GM13976 (cell line): ENCODE measurements around the gene NR6A1.

Experiments
- DNase-seq: peaks from one replicate; pipeline ENCODE4 v3.0.0; 2012; ENCODE audit warnings: low spot score
- in situ Hi-C: fragments of 300-500 bp; cut with MboI; formaldehyde crosslinking; loops from one replicate; pipeline ENCODE4 v1.12.0; 2022; ENCODE audit warnings: low sequenced_read_pairs, mixed read lengths, inconsistent platforms; ENCODE audit not compliant: unreplicated experiment
- TF ChIP-seq, protein P1 (sequence below): IDR thresholded peaks from 2 replicates; pipeline ENCODE4 v1.5.1; 2012; ENCODE audit warnings: borderline replicate concordance, mild to moderate bottlenecking; ENCODE audit not compliant: insufficient read depth; ENCODE audit errors: extremely low read depth, missing control alignments, control extremely low read depth

NR6A1 gene

DNA sequence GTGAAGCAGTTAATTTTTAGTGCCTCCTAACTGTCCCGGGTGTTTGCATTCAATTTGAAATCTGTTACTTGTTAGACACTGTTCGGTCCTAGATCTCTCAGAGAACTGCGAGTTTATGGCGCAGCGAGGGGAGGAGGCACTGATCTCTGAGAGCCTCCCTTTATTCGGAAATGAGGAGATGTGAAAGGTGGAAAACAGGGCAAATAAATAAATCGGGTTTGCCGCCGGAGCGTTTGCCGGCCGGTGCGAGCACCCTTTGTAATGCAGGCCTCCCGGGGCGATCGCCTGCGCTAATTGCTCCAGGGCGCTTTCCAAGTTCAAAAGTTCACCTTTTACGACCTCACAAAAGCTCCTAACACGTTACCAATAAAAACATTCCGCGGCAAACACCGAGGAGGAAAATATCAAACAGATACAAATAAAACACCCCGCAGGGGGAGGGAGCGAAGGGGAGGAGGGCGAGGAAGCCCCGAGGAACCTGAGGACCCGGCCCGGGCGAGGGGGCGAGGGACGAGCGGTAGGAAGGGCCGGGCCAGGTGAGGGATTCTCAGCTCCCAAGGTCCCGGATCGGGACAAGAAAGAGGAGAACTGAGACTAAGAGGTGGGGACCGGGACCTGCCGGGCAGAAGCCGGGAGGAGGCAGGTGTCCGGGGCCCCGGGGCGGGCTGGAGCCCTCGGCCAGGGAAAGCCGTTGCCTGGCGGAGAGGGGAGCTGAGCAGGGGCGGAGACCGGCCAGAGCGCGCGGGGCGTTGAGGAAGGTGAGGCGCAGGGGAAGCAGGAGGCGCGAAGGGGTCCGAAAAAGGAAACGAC, 1.4 kb downstream of the NR6A1 start:
- peak; percentile 57 for DNase-seq
- in situ Hi-C loops: loop anchor here (5.0 kb wide), 1 partner anchor 78 kb away; no protein-coding TSS in a partner anchor
- TF ChIP-seq, protein P1, sequence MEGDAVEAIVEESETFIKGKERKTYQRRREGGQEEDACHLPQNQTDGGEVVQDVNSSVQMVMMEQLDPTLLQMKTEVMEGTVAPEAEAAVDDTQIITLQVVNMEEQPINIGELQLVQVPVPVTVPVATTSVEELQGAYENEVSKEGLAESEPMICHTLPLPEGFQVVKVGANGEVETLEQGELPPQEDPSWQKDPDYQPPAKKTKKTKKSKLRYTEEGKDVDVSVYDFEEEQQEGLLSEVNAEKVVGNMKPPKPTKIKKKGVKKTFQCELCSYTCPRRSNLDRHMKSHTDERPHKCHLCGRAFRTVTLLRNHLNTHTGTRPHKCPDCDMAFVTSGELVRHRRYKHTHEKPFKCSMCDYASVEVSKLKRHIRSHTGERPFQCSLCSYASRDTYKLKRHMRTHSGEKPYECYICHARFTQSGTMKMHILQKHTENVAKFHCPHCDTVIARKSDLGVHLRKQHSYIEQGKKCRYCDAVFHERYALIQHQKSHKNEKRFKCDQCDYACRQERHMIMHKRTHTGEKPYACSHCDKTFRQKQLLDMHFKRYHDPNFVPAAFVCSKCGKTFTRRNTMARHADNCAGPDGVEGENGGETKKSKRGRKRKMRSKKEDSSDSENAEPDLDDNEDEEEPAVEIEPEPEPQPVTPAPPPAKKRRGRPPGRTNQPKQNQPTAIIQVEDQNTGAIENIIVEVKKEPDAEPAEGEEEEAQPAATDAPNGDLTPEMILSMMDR: no peak

DNA sequence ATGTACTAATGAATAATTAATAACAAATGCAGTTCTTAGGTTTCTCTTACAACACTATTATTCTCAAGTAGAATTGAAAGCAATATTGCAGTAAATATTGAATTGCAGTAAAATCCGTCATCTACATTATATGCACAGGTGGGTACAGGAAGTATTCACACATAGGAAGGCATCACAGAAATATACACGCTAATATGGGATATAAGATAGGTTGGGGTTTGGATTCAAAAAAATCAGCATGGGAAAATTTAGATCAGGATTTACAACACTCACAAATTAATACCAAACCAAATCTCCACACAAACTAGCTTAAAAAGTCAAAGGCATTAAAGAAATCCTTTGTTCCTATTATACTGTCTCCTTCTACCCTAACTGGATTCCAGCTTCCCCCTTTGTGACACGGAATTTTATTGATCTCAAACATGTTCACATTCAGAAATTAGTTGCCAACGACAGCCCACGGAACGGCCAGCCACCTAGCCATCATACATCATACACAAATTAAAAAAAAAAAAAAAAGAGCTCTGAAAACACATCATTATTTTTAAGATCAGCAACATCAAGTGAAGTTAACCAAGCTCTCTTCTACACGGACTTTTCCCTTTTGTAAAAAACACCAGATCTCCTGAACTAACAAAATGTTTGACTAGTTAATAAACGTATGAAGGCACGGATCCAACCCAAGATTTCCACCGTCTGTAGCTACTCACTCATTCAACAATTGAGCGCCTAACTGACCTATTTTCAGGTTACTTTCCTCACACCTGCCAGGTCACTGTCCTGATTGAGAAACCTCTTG, 2.2 kb downstream of the NR6A1 start:
- in situ Hi-C loops: no loop called here
- TF ChIP-seq, protein P1: no peak

DNA sequence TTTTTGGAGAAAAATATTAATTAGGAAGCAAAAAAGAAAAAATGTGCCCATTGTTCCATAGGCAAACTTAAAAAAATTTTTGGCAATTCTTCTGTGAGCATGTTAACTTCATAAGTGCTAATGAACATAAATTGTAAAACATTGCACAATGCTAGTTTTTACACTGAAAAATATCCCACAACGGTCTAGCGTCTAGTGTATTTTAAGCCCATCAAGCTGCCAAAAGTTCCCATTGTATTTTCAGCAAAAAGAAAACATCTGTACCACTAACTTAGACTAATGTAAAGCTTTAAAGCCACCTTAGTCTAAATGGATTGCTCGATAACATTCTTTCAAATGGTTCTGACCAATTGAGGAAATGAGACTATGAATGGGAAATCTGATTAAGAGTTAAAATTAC, 2.8 kb downstream of the NR6A1 start:
- DNase-seq: no peak
- in situ Hi-C loops: no loop called here
- TF ChIP-seq, protein P1: no peak

More for the DNA sequence above, 2.2 kb downstream of the NR6A1 start:
- no peak for DNase-seq

DNA sequence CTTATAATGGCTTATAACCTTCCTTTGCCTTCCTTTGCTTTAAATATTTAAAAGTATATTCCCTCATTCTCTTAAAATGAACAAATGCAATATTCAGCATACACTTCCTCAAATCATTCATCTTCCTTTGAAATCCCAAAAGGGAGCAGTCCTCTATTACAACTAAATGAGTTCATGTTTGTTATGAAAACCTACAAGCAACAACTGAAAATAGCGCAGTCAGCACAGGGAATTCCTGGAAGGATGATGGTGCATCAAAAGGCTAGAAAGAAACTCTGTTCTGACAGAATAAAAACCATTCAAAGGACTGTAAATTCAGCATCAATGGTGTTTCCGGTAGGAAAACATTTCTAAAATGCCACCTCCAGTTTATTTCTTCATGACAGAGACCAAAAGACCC, 3.3 kb downstream of the NR6A1 start:
- DNase-seq: no peak
- in situ Hi-C loops: no loop called here
- TF ChIP-seq, protein P1: no peak

DNA sequence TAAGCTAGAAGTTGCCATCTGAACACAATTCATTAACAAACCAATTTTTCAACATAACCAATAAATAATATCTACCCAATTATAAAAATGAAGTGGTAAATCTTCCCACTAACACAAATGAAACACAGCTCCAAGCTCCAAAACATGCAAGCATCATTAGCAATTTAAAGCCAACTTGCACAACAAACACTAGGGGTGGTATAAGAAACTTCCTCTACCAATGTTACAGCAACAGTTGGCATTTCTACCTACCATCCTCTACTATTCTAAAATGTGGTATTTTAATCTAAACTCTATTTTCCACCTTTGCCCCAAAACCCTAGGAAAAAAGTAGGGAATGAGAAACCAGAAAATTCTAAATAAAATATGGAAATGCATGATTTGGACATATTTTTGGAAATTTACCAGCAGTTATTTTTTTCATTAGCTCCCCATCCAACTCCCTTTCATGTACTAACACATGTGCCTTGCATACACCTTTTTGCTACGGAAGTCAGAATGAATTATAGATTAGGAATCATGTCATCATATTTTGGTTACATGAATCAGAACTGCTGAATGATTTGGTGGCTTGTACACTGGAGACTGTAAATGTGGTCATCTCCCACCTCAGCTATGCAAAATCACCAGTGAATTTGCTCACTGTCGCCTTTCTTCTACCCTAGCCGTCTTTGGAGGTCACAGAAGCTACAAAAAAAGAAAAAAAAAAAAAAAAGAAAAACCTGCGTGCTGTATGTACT, 4.1 kb downstream of the NR6A1 start:
- DNase-seq: no peak
- TF ChIP-seq, protein P1: no peak
- in situ Hi-C loops: no loop called here

DNA sequence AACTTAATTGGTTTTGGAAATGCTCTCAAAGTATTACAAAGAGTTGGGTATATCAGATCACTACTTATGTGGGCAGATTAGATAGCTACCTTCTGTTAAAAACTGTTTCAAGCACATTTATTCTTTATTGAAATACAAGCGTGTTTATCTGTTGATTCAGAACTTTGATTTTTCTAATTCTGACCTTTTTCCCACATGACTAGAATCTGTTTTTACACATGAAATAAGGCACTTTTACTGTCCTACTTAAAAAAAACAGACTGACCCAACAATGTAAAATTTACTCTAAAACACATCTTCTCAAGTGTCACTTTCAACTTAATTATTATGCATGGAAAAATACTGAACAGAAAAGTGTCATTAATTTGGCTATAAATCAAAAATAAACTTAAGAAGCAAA, 4.8 kb downstream of the NR6A1 start:
- TF ChIP-seq, protein P1: no peak
- in situ Hi-C loops: no loop called here
- no peak for DNase-seq
